Muscle layer of duodenum (tissue), 2 donors: Measurements from ENCODE around the gene FOCAD.

ENCODE experiments used
- H3K27ac ChIP-seq: one replicate; pipeline ENCODE4 v1.7.0; 2013; ENCODE audit warnings: mild to moderate bottlenecking, low read length
- H3K27me3 ChIP-seq: one replicate; pipeline ENCODE4 v1.7.0; 2013; ENCODE audit warnings: low read depth, mild to moderate bottlenecking, control low read depth, low read length
- H3K36me3 ChIP-seq, 2 donors: one replicate each; pipeline ENCODE4 v1.7.0; 2013; ENCODE audit warnings: low read length in 2 of 2, control low read depth in 1 of 2, mild to moderate bottlenecking in 1 of 2; ENCODE audit not compliant: insufficient read depth in 2 of 2, control insufficient read depth in 1 of 2
- H3K4me1 ChIP-seq, 2 donors: one replicate each; pipeline ENCODE4 v1.7.0; 2013; ENCODE audit warnings: low read length in 2 of 2, mild to moderate bottlenecking in 2 of 2, control low read depth in 1 of 2, moderate library complexity in 1 of 2; ENCODE audit not compliant: insufficient read depth in 2 of 2, control insufficient read depth in 1 of 2
- H3K4me3 ChIP-seq, 2 donors: one replicate each; pipeline ENCODE4 v1.7.0; 2013; ENCODE audit warnings: low read length in 2 of 2, low read depth in 1 of 2, mild to moderate bottlenecking in 1 of 2
- H3K9me3 ChIP-seq, 2 donors: one replicate each; pipeline ENCODE4 v1.7.0; 2013; ENCODE audit warnings: low read length in 2 of 2, control low read depth in 1 of 2, mild to moderate bottlenecking in 1 of 2; ENCODE audit not compliant: control insufficient read depth in 1 of 2
- donor health status: healthy.

Gene FOCAD

DNA sequence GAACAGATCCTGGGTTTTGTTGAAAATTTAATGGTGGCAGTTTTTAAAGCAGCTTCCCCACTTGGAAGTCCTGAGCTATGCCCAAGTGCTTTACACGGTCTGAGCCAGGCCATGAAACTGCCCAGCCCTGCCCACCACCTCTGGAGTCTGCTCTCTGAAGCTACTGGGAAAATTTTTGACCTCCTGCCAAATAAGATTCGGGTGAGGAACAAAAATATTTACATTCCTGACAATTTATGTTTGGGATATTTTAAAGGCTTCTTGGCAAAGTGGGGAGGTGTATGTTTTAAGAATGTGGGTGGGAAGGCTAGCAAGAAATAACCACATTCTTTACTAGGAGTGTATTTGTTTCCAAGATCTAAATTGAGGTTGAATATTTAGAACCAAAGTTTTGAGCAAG lies 297.4 kb downstream of the FOCAD start:
- H3K9me3 ChIP-seq: no peaks in the 10 kb centered on the region
- peaks cover 6 to 9% of the 10 kb centered on the region in 2 donors for H3K36me3 ChIP-seq
- H3K4me1 ChIP-seq: peaks cover 8 to 44% of the 10 kb centered on the region in 2 donors
- H3K4me3 ChIP-seq: peak overlapping the region in 1 of 2 donors; percentile 8
- no peaks in the 10 kb centered on the region for H3K27me3 ChIP-seq
- peak overlapping the region; percentile 34 for H3K27ac ChIP-seq

GRCh38 chr9:20984506-20984905 lies 300.4 kb downstream of the FOCAD start:
- Histone ChIP-seq H3K27ac (no peak overlapping the region), H3K27me3 (no peaks in the 10 kb centered on the region), H3K36me3 (no peaks in the 10 kb centered on the region), H3K9me3 (no peaks in the 10 kb centered on the region), H3K4me1 (peaks cover 8 to 60% of the 10 kb centered on the region in 2 donors), H3K4me3 (no peak overlapping the region)

DNA sequence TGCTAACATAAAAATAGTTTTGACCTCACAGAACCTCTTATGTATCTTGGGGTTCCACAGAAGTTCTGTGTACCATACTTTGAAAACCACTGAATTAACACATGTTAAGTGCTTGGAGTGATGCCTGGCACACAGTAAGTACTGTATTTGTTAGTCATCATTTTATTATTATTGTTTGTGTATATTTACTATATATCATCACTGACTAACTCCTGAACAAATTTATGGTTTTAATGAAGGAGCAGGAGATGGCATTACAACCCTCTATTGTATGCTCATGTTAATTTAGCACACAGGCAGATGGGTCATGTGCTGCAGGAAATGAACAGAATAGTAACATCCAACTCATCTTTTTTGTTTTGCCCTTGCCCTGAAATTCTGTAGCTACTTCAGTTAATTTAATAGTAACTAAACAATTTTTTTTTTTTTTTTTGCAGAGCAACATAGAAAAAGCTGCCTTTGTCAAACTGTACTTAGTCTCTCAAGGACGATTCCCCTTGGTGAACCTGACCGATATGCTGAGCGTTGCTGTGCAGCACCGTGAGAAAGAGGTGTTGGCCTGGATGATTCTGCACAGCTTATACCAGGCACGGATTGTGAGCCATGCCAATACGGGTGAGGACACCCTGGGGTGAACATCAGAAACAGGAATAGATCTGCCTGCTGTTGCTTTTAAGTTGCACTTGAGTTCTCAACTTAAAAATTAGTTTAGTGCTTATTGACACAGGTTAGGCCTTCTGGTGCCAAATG lies 302.0 kb downstream of the FOCAD start:
- H3K4me3 ChIP-seq: no peak overlapping the region
- no peaks in the 10 kb centered on the region for H3K9me3 ChIP-seq
- peaks cover 8 to 57% of the 10 kb centered on the region in 2 donors for H3K4me1 ChIP-seq
- H3K27ac ChIP-seq: no peak overlapping the region
- H3K27me3 ChIP-seq: no peaks in the 10 kb centered on the region
- H3K36me3 ChIP-seq: peaks cover 5 to 13% of the 10 kb centered on the region in 2 donors

DNA sequence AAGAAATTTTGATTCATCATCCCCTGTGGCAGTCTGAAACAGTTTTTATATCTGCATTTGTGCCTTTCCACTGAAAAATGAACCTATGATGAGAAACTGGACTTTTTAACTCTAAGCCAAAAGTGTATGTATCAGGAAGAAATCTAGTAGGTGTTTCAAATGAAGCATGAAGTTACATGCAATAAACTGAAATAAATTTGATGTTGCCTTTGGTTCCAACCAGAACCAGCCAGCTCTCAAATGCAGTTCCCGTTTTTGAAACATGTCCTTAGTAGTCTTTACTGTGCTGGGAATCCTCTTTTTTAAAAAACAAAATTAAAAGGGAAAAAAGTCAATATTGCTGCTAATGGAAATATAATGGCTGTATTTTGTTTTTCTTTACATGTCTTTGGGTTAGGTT lies 303.5 kb downstream of the FOCAD start:
- Histone ChIP-seq H3K4me1 (peaks cover 4 to 43% of the 10 kb centered on the region in 2 donors), H3K27ac (no peak overlapping the region), H3K9me3 (no peaks in the 10 kb centered on the region), H3K27me3 (no peaks in the 10 kb centered on the region), H3K36me3 (peaks cover 5 to 13% of the 10 kb centered on the region in 2 donors), H3K4me3 (no peak overlapping the region)

DNA sequence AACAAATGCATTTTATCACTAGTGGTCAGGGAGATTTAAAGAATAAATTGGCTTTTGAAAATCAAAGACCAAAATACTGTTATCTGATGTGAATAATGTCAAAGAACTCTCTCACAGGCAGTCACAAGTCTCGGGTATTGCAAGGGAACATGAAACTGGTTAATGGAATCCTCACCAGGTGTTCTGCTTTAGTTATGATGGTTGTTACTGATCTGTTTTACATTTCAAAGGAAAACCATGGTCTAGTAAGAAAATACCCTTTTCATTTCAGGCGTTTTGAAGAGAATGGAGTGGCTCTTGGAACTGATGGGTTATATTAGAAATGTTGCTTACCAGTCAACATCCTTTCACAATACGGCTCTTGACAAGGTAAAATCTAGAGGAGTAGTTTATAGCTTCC lies 304.0 kb downstream of the FOCAD start:
- no peaks in the 10 kb centered on the region for H3K9me3 ChIP-seq
- H3K27ac ChIP-seq: no peak overlapping the region
- peaks cover 5 to 13% of the 10 kb centered on the region in 2 donors for H3K36me3 ChIP-seq
- H3K27me3 ChIP-seq: no peaks in the 10 kb centered on the region
- H3K4me1 ChIP-seq: peaks cover 4 to 41% of the 10 kb centered on the region in 2 donors
- H3K4me3 ChIP-seq: no peak overlapping the region

DNA sequence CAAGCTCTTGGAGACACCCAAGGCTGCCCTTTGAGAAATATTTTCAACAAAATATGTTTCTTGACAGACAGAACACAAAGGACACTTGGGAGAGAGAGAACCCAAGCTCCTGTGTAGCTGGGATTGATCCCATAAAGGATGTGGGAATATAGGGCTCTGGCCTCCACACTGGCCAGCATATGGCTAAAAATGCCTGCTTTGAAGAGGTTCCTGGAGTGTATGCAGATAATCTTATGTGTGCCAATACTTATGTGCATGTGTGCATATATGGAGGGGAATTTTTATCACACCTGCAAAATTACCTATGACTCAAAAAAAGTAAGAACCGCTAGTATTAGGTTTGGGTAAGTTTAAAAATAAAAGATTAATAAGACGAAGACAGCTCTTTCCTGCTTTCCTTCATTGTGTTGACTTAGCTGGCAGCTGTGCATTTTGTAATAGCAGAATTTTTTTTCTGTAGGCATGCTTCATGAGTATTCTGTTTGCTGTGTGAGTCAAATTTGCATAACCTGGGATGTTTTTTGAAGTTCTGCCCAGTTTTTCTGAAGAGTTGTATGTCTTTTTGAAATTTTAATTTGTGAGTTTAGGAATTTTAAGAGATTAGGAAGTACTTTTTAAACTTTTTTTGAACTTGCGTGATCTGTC lies 304.7 kb downstream of the FOCAD start:
- H3K27ac ChIP-seq: no peak overlapping the region
- peaks cover 5 to 13% of the 10 kb centered on the region in 2 donors for H3K36me3 ChIP-seq
- H3K4me1 ChIP-seq: peaks cover 4 to 37% of the 10 kb centered on the region in 2 donors
- no peak overlapping the region for H3K4me3 ChIP-seq
- H3K27me3 ChIP-seq: no peaks in the 10 kb centered on the region
- H3K9me3 ChIP-seq: no peaks in the 10 kb centered on the region

DNA sequence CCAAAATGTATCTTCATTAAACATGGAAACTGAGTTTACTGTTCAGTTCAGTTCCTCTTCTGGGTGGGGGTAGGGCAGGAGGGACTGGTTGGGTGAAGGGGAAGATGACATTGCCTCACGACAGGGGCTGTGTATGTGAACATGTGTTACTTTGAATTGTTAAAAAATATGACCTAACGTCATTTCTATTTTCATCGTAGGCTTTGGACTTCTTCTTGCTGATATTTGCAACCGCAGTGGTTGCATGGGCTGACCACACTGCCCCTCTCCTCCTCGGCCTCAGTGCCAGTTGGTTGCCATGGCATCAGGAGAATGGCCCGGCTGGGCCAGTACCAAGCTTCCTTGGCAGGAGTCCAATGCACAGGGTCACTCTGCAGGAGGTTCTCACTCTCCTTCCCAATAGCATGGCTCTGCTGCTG lies 305.9 kb downstream of the FOCAD start:
- Histone ChIP-seq H3K27ac (no peak overlapping the region), H3K27me3 (no peaks in the 10 kb centered on the region), H3K4me1 (peaks cover 0 to 28% of the 10 kb centered on the region in 2 donors), H3K9me3 (no peaks in the 10 kb centered on the region), H3K36me3 (peaks cover 5 to 13% of the 10 kb centered on the region in 2 donors), H3K4me3 (no peak overlapping the region)

DNA sequence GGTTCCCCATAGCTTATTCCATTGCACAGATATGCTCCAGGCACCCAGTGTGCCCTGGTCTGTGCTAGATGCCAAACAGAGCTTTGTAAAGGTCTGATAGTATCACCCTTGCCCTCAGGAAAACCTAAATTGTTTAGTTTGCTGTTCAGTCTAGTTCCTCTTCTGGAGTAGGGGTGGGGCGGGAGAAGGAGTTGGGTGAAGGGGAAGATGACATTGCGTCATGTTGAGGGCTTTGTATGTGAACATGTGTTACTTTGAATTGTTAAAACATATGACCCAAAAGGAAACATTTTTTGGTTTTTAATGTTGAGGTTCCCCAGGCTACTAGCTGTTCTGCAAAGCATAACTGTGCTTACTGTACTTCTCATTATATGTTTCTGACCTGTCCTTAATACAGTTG lies 306.8 kb downstream of the FOCAD start:
- Histone ChIP-seq H3K27ac (no peak overlapping the region), H3K27me3 (no peaks in the 10 kb centered on the region), H3K4me1 (peaks cover 0 to 21% of the 10 kb centered on the region in 2 donors), H3K9me3 (no peaks in the 10 kb centered on the region), H3K36me3 (peaks cover 5 to 13% of the 10 kb centered on the region in 2 donors), H3K4me3 (no peak overlapping the region)

GRCh38 chr9:20994486-20994885 lies 310.4 kb downstream of the FOCAD start:
- H3K4me1 ChIP-seq: peaks cover 0 to 13% of the 10 kb centered on the region in 2 donors
- H3K36me3 ChIP-seq: peaks cover 5 to 13% of the 10 kb centered on the region in 2 donors
- no peak overlapping the region for H3K27ac ChIP-seq
- no peaks in the 10 kb centered on the region for H3K9me3 ChIP-seq
- H3K27me3 ChIP-seq: no peaks in the 10 kb centered on the region
- H3K4me3 ChIP-seq: no peak overlapping the region

- Histone ChIP-seq H3K9me3 (no peaks in the 10 kb centered on the region), H3K36me3 (peaks cover 0 to 8% of the 10 kb centered on the region in 2 donors), H3K4me1 (peaks cover 0 to 7% of the 10 kb centered on the region in 2 donors), H3K4me3 (no peak overlapping the region), H3K27ac (no peak overlapping the region), H3K27me3 (no peaks in the 10 kb centered on the region)
Observed at GRCh38 chr9:20995616-20996015, 311.6 kb downstream of the FOCAD start.

GRCh38 chr9:20996809-20997208 lies 312.8 kb downstream of the FOCAD start:
- H3K27me3 ChIP-seq: no peaks in the 10 kb centered on the region

More at GRCh38 chr9:20996809-20997208, 312.8 kb downstream of the FOCAD start:
- peaks cover 0 to 11% of the 10 kb centered on the region in 2 donors for H3K36me3 ChIP-seq
- peaks cover 0 to 9% of the 10 kb centered on the region in 2 donors for H3K9me3 ChIP-seq
- no peak overlapping the region for H3K27ac ChIP-seq
- peaks cover 0 to 7% of the 10 kb centered on the region in 2 donors for H3K4me1 ChIP-seq
- H3K4me3 ChIP-seq: no peak overlapping the region
